ENCODE data around the gene PDE8B.

DNA sequence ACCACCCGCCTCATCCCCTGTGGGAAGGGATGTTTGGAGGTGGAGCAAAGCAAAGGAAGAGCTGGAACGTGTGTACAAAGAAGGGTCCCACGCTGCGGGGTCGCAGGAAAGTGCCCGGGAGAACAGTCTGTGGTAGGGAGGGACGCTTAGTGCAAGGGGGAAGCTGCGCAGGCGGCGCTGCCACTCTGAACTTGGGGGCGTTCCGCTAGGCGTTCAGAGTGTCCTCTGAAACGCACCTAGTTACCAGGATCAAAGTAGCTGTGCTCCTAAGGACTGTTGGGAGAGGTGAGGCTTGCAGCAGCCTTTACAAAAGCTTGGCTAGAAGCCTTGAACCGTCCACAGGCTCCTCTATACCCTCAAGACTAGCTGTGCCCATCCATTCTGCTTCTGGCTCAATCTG lies 29.3 kb upstream of the PDE8B start:
- TF ChIP-seq, protein P1, sequence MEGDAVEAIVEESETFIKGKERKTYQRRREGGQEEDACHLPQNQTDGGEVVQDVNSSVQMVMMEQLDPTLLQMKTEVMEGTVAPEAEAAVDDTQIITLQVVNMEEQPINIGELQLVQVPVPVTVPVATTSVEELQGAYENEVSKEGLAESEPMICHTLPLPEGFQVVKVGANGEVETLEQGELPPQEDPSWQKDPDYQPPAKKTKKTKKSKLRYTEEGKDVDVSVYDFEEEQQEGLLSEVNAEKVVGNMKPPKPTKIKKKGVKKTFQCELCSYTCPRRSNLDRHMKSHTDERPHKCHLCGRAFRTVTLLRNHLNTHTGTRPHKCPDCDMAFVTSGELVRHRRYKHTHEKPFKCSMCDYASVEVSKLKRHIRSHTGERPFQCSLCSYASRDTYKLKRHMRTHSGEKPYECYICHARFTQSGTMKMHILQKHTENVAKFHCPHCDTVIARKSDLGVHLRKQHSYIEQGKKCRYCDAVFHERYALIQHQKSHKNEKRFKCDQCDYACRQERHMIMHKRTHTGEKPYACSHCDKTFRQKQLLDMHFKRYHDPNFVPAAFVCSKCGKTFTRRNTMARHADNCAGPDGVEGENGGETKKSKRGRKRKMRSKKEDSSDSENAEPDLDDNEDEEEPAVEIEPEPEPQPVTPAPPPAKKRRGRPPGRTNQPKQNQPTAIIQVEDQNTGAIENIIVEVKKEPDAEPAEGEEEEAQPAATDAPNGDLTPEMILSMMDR (IDR thresholded peaks at IDR 0.05) = no peak
- TF ChIP-seq POLR2A (IDR thresholded peaks at IDR 0.05) = no peak
